Measurements from ENCODE around the gene ABHD6.
"Not testable (repeated sequence)": the region's sequence is repeated elsewhere in the genome, so short reads cannot be mapped to it uniquely, and the experiment has no call there.

ABHD6 gene

GRCh38 chr3:58260261-58260731 is 22.7 kb downstream of the ABHD6 start:
- no peak overlapping the region for H3K4me3 ChIP-seq (ENCODE audit: low read depth, low read length)
- peak; percentile 75 for DNase-seq (ENCODE audit: low read depth)
- TF ChIP-seq POLR2A (IDR thresholded peaks at IDR 0.05; ENCODE audit: extremely low read depth, insufficient read length): no peak
- TF ChIP-seq, protein P1, sequence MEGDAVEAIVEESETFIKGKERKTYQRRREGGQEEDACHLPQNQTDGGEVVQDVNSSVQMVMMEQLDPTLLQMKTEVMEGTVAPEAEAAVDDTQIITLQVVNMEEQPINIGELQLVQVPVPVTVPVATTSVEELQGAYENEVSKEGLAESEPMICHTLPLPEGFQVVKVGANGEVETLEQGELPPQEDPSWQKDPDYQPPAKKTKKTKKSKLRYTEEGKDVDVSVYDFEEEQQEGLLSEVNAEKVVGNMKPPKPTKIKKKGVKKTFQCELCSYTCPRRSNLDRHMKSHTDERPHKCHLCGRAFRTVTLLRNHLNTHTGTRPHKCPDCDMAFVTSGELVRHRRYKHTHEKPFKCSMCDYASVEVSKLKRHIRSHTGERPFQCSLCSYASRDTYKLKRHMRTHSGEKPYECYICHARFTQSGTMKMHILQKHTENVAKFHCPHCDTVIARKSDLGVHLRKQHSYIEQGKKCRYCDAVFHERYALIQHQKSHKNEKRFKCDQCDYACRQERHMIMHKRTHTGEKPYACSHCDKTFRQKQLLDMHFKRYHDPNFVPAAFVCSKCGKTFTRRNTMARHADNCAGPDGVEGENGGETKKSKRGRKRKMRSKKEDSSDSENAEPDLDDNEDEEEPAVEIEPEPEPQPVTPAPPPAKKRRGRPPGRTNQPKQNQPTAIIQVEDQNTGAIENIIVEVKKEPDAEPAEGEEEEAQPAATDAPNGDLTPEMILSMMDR (IDR thresholded peaks at IDR 0.05; ENCODE audit: low read depth, low read length): no peak
- no peak for TF ChIP-seq MYC (IDR thresholded peaks at IDR 0.05; ENCODE audit: low read depth, low read length)

DNA sequence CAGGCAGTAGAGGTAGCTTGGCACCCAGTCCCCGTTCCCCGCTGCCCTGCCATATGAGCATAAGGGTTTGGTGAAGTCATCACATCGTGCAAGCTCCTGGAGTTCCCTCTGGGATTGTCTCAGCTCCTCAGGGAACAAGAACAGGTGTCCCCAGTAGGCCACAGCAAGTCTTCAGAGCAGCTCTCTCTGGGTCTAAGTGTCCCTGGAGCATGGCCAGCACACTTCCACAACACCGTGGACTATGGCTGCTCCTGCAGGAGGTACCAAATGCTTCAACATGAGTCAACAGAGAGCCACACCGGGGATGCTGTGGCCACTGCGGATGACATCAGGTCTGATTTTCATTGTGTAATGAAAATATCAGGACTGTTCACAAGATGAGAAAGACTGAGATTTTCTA is 23.1 kb downstream of the ABHD6 start:
- DNase-seq (ENCODE audit: low read depth): peak; percentile 18
- H3K4me3 ChIP-seq (ENCODE audit: low read depth, low read length): no peak overlapping the region
- TF ChIP-seq MYC (IDR thresholded peaks at IDR 0.05; ENCODE audit: low read depth, low read length): no peak
- TF ChIP-seq, protein P1 (IDR thresholded peaks at IDR 0.05; ENCODE audit: low read depth, low read length): no peak
- TF ChIP-seq POLR2A (IDR thresholded peaks at IDR 0.05; ENCODE audit: extremely low read depth, insufficient read length): no peak
- TF ChIP-seq, protein P2, sequence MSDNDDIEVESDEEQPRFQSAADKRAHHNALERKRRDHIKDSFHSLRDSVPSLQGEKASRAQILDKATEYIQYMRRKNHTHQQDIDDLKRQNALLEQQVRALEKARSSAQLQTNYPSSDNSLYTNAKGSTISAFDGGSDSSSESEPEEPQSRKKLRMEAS (IDR thresholded peaks at IDR 0.05; ENCODE audit: low read depth, low read length): no peak

GRCh38 chr3:58261954-58262666 is 24.5 kb downstream of the ABHD6 start:
- DNase-seq (ENCODE audit: low read depth): no peak
- H3K4me3 ChIP-seq (ENCODE audit: low read depth, low read length): no peak overlapping the region
- no peak for TF ChIP-seq POLR2A (IDR thresholded peaks at IDR 0.05; ENCODE audit: extremely low read depth, insufficient read length)
- TF ChIP-seq, protein P2 (IDR thresholded peaks at IDR 0.05; ENCODE audit: low read depth, low read length): no peak
- TF ChIP-seq MYC (IDR thresholded peaks at IDR 0.05; ENCODE audit: low read depth, low read length): no peak
- TF ChIP-seq, protein P1 (IDR thresholded peaks at IDR 0.05; ENCODE audit: low read depth, low read length): no peak

DNA sequence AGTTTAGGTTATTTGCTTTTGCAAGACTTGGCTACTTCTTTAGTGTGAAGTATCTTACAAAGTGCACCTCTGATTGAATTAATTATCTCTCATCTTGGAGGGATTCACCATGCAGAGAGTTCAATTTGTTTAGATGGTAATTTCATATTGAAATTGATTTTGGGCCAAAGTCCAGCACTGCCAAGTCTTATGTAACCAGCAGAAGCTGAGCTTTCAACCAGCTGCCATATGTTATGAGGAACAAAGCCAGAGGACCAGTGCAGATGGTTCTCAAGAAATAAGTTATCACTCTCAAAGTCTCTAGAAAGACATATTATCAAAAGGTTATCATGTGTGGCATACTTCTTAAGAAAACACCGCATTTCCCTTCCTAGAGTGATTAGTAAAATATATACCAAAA is 29.0 kb downstream of the ABHD6 start:
- no peak overlapping the region for H3K4me3 ChIP-seq (ENCODE audit: low read depth, low read length)
- DNase-seq (ENCODE audit: low read depth): no peak
- TF ChIP-seq MYC (IDR thresholded peaks at IDR 0.05; ENCODE audit: low read depth, low read length): no peak
- no peak for TF ChIP-seq POLR2A (IDR thresholded peaks at IDR 0.05; ENCODE audit: extremely low read depth, insufficient read length)
- TF ChIP-seq, protein P2 (IDR thresholded peaks at IDR 0.05; ENCODE audit: low read depth, low read length): no peak
- TF ChIP-seq, protein P1 (IDR thresholded peaks at IDR 0.05; ENCODE audit: low read depth, low read length): no peak

DNA sequence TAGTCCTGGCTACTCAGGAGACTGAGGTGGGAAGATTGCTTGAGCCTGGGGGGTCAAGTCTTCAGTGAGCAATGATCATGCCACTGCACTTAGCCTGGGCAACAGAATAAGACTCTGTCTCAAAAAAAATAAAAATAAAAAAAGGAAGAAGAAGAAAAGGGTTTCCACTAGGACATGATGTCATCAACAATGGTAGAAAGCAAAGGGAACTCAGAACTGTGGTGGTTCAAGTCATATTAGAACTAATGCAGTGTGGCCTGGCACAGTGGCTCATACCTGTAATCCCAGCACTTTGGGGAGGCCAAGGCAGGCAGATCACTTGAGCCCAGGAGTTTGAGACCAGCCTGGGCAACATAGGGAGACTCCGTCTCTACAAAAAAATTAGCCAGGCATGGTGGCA is 30.0 kb downstream of the ABHD6 start:
- H3K4me3 ChIP-seq (ENCODE audit: low read depth, low read length); DNase-seq (ENCODE audit: low read depth): not testable (repeated sequence)

- H3K4me3 ChIP-seq (ENCODE audit: low read depth, low read length): no peak overlapping the region
- TF ChIP-seq POLR2A (IDR thresholded peaks at IDR 0.05; ENCODE audit: extremely low read depth, insufficient read length) (no peak), MYC (IDR thresholded peaks at IDR 0.05; ENCODE audit: low read depth, low read length) (no peak)
- TF ChIP-seq, protein P2 (IDR thresholded peaks at IDR 0.05; ENCODE audit: low read depth, low read length): no peak
- TF ChIP-seq, protein P1 (IDR thresholded peaks at IDR 0.05; ENCODE audit: low read depth, low read length): no peak
- DNase-seq (ENCODE audit: low read depth): no peak
Observed at GRCh38 chr3:58269356-58269755, 31.8 kb downstream of the ABHD6 start.
